HG02970 (cell line): Measurements from ENCODE around the gene CEL.

Experiments used
- ATAC-seq: cut with Tn5 transposase; IDR thresholded peaks from one replicate; pipeline ENCODE4 v1.9.1; 2021; ENCODE audit warnings: mild to moderate bottlenecking, moderate library complexity, moderate number of reproducible peaks; ENCODE audit not compliant: unreplicated experiment, low FRiP score

The CEL gene

GRCh38 chr9:133101356-133102189 lies 39.8 kb downstream of the CEL start:
- ATAC-seq = no peak

GRCh38 chr9:133102190-133103021 lies 40.6 kb downstream of the CEL start:
- no peak for ATAC-seq

- no peak for ATAC-seq
These were observed 41.6 kb downstream of the CEL start for GRCh38 chr9:133103183-133103986.

GRCh38 chr9:133103987-133104505 lies 42.3 kb downstream of the CEL start:
- ATAC-seq = no peak

GRCh38 chr9:133104718-133105460 lies 43.1 kb downstream of the CEL start:
- ATAC-seq = no peak

- no peak for ATAC-seq
These were observed 43.6 kb downstream of the CEL start for GRCh38 chr9:133105461-133105770.

- ATAC-seq = no peak
These were observed 44.9 kb downstream of the CEL start for GRCh38 chr9:133106511-133107244.

- no peak for ATAC-seq
These were observed 45.5 kb downstream of the CEL start for GRCh38 chr9:133107245-133107722.

GRCh38 chr9:133107961-133108793 lies 46.4 kb downstream of the CEL start:
- no peak for ATAC-seq

GRCh38 chr9:133108794-133109641 lies 47.2 kb downstream of the CEL start:
- ATAC-seq = no peak

- ATAC-seq = no peak
These were observed 48.3 kb downstream of the CEL start for GRCh38 chr9:133109931-133110650.

GRCh38 chr9:133111808-133112662 lies 50.3 kb downstream of the CEL start:
- ATAC-seq = no peak

GRCh38 chr9:133112663-133113026 lies 50.9 kb downstream of the CEL start:
- no peak for ATAC-seq

GRCh38 chr9:133113163-133113948 lies 51.6 kb downstream of the CEL start:
- ATAC-seq = no peak
